SU-DHL-6 (cell line): ENCODE measurements around the gene STK39.

Experiments
- CTCF ChIP-seq: fragments of 200-600 bp; sonication (generic); IDR thresholded peaks from one replicate; pipeline ENCODE4 v1.5.1; 2017; ENCODE audit warnings: antibody characterized with exemption, mild to moderate bottlenecking, low read length, moderate library complexity; ENCODE audit not compliant: insufficient read depth, poor library complexity, severe bottlenecking
- EZH2phosphoT487 ChIP-seq: fragments of 200-600 bp; sonication (generic), shearing (Covaris generic); conservative IDR thresholded peaks from 2 replicates; pipeline ENCODE4 v1.6.1; 2018; ENCODE audit warnings: mild to moderate bottlenecking, antibody characterized with exemption, low read length, moderate library complexity, mixed read lengths

GRCh38 chr2:168127371-168127770, 120.0 kb downstream of the STK39 start:
- TF ChIP-seq CTCF, result no peak
- no peak for TF ChIP-seq EZH2phosphoT487
